Coronary artery (tissue), 2 donors: Measurements from ENCODE around the gene NDUFB1.

Source experiments
- DNase-seq: peaks from one replicate; pipeline ENCODE4 v3.0.0-alpha.2; 2017; ENCODE audit warnings: low spot score
- H3K27ac ChIP-seq, 2 donors: fragments of 200-600 bp; sonication (generic); one replicate each; pipeline ENCODE4 v1.5.1; 2016 to 2019
- H3K4me3 ChIP-seq: fragments of 200-600 bp; sonication (generic); 2 replicates; pipeline ENCODE4 v1.5.1; 2016; ENCODE audit warnings: mild to moderate bottlenecking, moderate library complexity
- CTCF ChIP-seq: fragments of 200-600 bp; sonication (generic); IDR thresholded peaks from one replicate; pipeline ENCODE4 v1.5.1; 2019; ENCODE audit warnings: antibody characterized with exemption

NDUFB1 gene

GRCh38 chr14:92143962-92144361 is 22.5 kb upstream of the NDUFB1 start:
- no peak for DNase-seq
- Histone ChIP-seq H3K27ac (no peak overlapping the region), H3K4me3 (no peak overlapping the region)
- TF ChIP-seq CTCF: no peak

GRCh38 chr14:92143309-92143708 is 21.8 kb upstream of the NDUFB1 start:
- Histone ChIP-seq H3K4me3 (no peak overlapping the region), H3K27ac (no peak overlapping the region)
- no peak for TF ChIP-seq CTCF
- DNase-seq: no peak

GRCh38 chr14:92135269-92135668 is 13.8 kb upstream of the NDUFB1 start:
- no peak for DNase-seq
- Histone ChIP-seq H3K4me3 (no peak overlapping the region), H3K27ac (no peak overlapping the region)
- no peak for TF ChIP-seq CTCF

DNA sequence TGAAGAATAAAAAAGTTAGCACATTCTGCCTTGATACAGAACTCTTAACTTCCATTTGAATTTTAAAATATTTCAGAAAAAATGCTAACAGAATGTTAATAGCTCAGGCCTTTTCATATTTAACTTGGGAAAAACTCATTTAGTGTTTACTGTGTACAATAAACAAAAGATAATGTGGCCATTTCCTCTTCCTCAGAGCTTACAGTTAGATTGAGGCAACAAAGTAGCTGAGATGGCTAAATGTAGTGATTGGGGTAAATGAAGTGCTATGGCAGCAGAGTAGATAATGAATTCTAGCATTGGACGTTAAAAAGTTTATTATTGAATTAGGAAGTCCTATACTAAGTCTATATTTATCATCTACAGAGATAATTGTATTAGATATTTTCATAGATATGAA is 12.9 kb upstream of the NDUFB1 start:
- no peak for DNase-seq
- Histone ChIP-seq H3K27ac (no peak overlapping the region), H3K4me3 (no peak overlapping the region)
- TF ChIP-seq CTCF: no peak

DNA sequence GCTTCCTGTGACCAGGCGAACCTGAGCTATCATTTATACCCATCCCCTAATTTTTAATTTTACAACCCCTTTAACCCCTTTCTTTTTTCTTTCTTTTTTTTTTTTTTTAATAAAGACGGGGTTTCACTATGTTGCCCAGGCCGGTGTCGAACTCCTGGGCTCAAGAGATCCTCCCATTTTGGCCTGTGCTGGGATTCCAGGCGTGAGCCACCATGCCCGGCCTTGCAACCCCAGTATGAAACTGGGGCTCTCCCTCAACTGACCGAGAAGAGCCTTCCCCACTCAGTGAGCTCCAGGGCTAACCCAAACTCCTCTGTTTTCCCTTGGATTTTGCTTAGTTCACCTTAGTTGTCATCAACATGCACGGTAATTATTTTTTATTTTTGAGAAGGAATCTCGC is 1.3 kb upstream of the NDUFB1 start:
- peak overlapping the region; percentile 89 for H3K4me3 ChIP-seq
- H3K27ac ChIP-seq: peak overlapping the region in 1 of 2 donors; percentile 83
- no peak for TF ChIP-seq CTCF
- no peak for DNase-seq

GRCh38 chr14:92122351-92122677 is 808 bp upstream of the NDUFB1 start:
- Histone ChIP-seq H3K4me3 (peak overlapping the region; percentile 89), H3K27ac (peak overlapping the region; percentile 83 to 93)
- TF ChIP-seq CTCF: no peak
- no peak for DNase-seq

DNA sequence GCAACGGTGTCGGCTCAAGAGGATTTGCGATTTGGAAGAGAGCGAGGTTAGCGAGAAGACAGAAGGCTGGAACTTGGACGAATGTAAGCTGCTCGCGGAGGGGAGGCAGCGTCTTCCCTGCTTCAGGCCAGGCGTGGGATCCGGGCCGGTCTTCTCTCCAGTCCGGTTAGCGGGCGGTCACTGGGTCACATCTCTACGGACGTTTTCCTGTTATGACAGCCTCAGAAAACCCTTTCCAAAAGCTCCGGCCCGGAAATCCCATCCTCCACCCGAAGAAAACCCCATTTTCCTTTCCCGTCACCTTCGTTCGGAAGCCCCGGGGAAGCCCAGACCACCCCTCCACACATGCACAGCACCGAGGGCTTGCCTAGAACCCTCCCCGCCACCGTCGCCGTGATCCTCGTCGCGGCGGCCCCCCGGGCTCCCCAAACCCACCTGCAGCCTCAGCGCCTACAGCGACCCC is 268 bp downstream of the NDUFB1 start:
- peak overlapping the region; percentile 83 to 93 for H3K27ac ChIP-seq
- peak overlapping the region; percentile 89 for H3K4me3 ChIP-seq
- TF ChIP-seq CTCF: no peak
- peak; percentile 86 for DNase-seq
